ENCODE measurements around the gene THOC6. TPM values are rescaled to one million over a fixed set of nuclear protein-coding genes. Genes with fewer than 3 reads are reported as not detected.

Gene THOC6
- total and polyA plus RNA-seq, 2 experiments from 2014 or later: 71.4 to 90.6 TPM

DNA sequence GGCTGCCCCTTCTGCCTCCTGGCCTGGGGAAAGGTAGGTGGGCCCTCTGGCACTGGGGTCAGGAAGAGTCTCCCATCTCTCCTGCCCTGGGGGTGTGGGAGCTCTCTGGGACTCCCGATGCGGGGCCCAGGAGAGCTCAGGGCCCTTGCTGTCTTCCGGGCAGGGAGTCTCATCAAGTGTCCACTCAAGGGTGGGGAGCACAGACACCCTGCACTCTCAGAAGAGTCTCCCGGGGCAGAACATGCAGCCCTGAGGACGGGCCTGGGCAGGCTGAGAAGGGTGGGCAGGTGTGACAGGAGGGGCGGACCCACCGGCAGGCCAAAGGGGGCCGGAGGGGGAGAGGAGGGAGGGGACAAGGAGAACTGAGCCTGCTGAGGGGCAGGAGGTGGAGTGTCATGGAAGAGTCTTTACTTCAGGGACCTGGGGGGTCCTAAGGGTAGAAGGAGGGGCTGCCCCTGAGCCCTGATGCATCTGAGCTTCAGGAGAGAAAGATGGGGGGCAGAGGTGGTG is 35.2 kb upstream of the THOC6 start:
- H3K9me2 ChIP-seq (ENCODE audit: insufficient read depth): no peaks in the 10 kb centered on the region
- H2AFZ ChIP-seq: no peak overlapping the region
- no peaks in the 10 kb centered on the region for H3K27me3 ChIP-seq (ENCODE audit: insufficient read depth)
- Mint-ChIP-seq H3K9me3 (no peaks in the 10 kb centered on the region), H3K4me3 (no peak overlapping the region), H3K27ac (no peak overlapping the region), H3K27me3 (ENCODE audit: insufficient read depth, low read depth, poor library complexity) (peaks cover 7% of the 10 kb centered on the region), H3K36me3 (ENCODE audit: low read depth) (no peaks in the 10 kb centered on the region), H3K4me1 (peaks cover 29% of the 10 kb centered on the region)
- no peak overlapping the region for H3K4me2 ChIP-seq
- no peak for ATAC-seq
- peaks cover 20% of the 10 kb centered on the region for H3K4me1 ChIP-seq (ENCODE audit: insufficient read depth)
- H3F3A ChIP-seq (replicated peaks; ENCODE audit: low read depth): no peaks in the 10 kb centered on the region; the same call in 1 of the 2 replicates
- H4K20me1 ChIP-seq (replicated peaks; ENCODE audit: insufficient read depth): no peaks in the 10 kb centered on the region
- H3K36me3 ChIP-seq (ENCODE audit: insufficient read depth): no peaks in the 10 kb centered on the region
- TF ChIP-seq JUNB (IDR thresholded peaks at IDR 0.05; ENCODE audit: unreplicated experiment) (no peak), POLR2AphosphoS5 (IDR thresholded peaks at IDR 0.05; ENCODE audit: low read depth) (no peak), NANOG (IDR thresholded peaks at IDR 0.05; ENCODE audit: borderline replicate concordance) (no peak), EZH2phosphoT487 (IDR thresholded peaks at IDR 0.05; ENCODE audit: unreplicated experiment) (no peak), CREB1 (CRISPR knock-in tag; IDR thresholded peaks at IDR 0.05; ENCODE audit: low read depth) (no peak), ZNF114 (CRISPR knock-in tag; IDR thresholded peaks at IDR 0.05) (no peak), EZH2 (IDR thresholded peaks at IDR 0.05; ENCODE audit: low read depth, unreplicated experiment) (no peak), ZNF331 (CRISPR knock-in tag; IDR thresholded peaks at IDR 0.05; ENCODE audit: low read depth) (no peak), STAT1 (IDR thresholded peaks at IDR 0.05; ENCODE audit: unreplicated experiment) (no peak)
- TF ChIP-seq, protein P1, sequence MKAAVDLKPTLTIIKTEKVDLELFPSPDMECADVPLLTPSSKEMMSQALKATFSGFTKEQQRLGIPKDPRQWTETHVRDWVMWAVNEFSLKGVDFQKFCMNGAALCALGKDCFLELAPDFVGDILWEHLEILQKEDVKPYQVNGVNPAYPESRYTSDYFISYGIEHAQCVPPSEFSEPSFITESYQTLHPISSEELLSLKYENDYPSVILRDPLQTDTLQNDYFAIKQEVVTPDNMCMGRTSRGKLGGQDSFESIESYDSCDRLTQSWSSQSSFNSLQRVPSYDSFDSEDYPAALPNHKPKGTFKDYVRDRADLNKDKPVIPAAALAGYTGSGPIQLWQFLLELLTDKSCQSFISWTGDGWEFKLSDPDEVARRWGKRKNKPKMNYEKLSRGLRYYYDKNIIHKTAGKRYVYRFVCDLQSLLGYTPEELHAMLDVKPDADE (IDR thresholded peaks at IDR 0.05): no peak
- TF ChIP-seq, protein P2, sequence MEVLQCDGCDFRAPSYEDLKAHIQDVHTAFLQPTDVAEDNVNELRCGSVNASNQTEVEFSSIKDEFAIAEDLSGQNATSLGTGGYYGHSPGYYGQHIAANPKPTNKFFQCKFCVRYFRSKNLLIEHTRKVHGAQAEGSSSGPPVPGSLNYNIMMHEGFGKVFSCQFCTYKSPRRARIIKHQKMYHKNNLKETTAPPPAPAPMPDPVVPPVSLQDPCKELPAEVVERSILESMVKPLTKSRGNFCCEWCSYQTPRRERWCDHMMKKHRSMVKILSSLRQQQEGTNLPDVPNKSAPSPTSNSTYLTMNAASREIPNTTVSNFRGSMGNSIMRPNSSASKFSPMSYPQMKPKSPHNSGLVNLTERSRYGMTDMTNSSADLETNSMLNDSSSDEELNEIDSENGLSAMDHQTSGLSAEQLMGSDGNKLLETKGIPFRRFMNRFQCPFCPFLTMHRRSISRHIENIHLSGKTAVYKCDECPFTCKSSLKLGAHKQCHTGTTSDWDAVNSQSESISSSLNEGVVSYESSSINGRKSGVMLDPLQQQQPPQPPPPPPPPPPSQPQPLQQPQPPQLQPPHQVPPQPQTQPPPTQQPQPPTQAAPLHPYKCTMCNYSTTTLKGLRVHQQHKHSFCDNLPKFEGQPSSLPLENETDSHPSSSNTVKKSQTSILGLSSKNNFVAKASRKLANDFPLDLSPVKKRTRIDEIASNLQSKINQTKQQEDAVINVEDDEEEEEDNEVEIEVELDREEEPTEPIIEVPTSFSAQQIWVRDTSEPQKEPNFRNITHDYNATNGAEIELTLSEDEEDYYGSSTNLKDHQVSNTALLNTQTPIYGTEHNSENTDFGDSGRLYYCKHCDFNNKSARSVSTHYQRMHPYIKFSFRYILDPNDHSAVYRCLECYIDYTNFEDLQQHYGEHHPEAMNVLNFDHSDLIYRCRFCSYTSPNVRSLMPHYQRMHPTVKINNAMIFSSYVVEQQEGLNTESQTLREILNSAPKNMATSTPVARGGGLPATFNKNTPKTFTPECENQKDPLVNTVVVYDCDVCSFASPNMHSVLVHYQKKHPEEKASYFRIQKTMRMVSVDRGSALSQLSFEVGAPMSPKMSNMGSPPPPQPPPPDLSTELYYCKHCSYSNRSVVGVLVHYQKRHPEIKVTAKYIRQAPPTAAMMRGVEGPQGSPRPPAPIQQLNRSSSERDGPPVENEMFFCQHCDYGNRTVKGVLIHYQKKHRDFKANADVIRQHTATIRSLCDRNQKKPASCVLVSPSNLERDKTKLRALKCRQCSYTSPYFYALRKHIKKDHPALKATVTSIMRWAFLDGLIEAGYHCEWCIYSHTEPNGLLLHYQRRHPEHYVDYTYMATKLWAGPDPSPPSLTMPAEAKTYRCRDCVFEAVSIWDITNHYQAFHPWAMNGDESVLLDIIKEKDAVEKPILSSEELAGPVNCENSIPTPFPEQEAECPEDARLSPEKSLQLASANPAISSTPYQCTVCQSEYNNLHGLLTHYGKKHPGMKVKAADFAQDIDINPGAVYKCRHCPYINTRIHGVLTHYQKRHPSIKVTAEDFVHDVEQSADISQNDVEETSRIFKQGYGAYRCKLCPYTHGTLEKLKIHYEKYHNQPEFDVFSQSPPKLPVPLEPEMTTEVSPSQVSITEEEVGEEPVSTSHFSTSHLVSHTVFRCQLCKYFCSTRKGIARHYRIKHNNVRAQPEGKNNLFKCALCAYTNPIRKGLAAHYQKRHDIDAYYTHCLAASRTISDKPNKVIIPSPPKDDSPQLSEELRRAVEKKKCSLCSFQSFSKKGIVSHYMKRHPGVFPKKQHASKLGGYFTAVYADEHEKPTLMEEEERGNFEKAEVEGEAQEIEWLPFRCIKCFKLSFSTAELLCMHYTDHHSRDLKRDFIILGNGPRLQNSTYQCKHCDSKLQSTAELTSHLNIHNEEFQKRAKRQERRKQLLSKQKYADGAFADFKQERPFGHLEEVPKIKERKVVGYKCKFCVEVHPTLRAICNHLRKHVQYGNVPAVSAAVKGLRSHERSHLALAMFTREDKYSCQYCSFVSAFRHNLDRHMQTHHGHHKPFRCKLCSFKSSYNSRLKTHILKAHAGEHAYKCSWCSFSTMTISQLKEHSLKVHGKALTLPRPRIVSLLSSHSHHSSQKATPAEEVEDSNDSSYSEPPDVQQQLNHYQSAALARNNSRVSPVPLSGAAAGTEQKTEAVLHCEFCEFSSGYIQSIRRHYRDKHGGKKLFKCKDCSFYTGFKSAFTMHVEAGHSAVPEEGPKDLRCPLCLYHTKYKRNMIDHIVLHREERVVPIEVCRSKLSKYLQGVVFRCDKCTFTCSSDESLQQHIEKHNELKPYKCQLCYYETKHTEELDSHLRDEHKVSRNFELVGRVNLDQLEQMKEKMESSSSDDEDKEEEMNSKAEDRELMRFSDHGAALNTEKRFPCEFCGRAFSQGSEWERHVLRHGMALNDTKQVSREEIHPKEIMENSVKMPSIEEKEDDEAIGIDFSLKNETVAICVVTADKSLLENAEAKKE (CRISPR knock-in tag; IDR thresholded peaks at IDR 0.05): no peak
- TF ChIP-seq, protein P3, sequence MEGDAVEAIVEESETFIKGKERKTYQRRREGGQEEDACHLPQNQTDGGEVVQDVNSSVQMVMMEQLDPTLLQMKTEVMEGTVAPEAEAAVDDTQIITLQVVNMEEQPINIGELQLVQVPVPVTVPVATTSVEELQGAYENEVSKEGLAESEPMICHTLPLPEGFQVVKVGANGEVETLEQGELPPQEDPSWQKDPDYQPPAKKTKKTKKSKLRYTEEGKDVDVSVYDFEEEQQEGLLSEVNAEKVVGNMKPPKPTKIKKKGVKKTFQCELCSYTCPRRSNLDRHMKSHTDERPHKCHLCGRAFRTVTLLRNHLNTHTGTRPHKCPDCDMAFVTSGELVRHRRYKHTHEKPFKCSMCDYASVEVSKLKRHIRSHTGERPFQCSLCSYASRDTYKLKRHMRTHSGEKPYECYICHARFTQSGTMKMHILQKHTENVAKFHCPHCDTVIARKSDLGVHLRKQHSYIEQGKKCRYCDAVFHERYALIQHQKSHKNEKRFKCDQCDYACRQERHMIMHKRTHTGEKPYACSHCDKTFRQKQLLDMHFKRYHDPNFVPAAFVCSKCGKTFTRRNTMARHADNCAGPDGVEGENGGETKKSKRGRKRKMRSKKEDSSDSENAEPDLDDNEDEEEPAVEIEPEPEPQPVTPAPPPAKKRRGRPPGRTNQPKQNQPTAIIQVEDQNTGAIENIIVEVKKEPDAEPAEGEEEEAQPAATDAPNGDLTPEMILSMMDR (conservative IDR thresholded peaks at IDR 0.05; ENCODE audit: low read depth in 2 of 2): no peak
- TF ChIP-seq, protein P4, sequence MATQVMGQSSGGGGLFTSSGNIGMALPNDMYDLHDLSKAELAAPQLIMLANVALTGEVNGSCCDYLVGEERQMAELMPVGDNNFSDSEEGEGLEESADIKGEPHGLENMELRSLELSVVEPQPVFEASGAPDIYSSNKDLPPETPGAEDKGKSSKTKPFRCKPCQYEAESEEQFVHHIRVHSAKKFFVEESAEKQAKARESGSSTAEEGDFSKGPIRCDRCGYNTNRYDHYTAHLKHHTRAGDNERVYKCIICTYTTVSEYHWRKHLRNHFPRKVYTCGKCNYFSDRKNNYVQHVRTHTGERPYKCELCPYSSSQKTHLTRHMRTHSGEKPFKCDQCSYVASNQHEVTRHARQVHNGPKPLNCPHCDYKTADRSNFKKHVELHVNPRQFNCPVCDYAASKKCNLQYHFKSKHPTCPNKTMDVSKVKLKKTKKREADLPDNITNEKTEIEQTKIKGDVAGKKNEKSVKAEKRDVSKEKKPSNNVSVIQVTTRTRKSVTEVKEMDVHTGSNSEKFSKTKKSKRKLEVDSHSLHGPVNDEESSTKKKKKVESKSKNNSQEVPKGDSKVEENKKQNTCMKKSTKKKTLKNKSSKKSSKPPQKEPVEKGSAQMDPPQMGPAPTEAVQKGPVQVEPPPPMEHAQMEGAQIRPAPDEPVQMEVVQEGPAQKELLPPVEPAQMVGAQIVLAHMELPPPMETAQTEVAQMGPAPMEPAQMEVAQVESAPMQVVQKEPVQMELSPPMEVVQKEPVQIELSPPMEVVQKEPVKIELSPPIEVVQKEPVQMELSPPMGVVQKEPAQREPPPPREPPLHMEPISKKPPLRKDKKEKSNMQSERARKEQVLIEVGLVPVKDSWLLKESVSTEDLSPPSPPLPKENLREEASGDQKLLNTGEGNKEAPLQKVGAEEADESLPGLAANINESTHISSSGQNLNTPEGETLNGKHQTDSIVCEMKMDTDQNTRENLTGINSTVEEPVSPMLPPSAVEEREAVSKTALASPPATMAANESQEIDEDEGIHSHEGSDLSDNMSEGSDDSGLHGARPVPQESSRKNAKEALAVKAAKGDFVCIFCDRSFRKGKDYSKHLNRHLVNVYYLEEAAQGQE (IDR thresholded peaks at IDR 0.05; ENCODE audit: unreplicated experiment): no peak
- no peak overlapping the region for H3K4me3 ChIP-seq
- no peak overlapping the region for H3K27ac ChIP-seq (ENCODE audit: low read depth)
- H3K79me2 ChIP-seq (replicated peaks; ENCODE audit: insufficient read depth): no peaks in the 10 kb centered on the region
- no peak for DNase-seq (ENCODE audit: low spot score)

Data from GM23338 (cell line).